Transverse colon (tissue), 4 donors: Measurements from ENCODE around the gene CAPN12. TPM values are rescaled to one million over a fixed set of nuclear protein-coding genes. Genes with fewer than 3 reads are reported as not detected.

Source experiments
- DNase-seq: peaks from one replicate; pipeline ENCODE4 v3.0.0-alpha.2; 2019
- H3K27ac ChIP-seq, 4 donors: fragments of 200-600 bp; sonication (generic); 2 replicates each; pipeline ENCODE4 v1.5.1; 2016 to 2018; ENCODE audit warnings: inconsistent platforms in 4 of 4
- H3K27me3 ChIP-seq: fragments of 200-600 bp; sonication (generic); 2 replicates; pipeline ENCODE4 v1.5.1; 2017; ENCODE audit warnings: inconsistent platforms
- H3K36me3 ChIP-seq, 4 donors: fragments of 200-600 bp; sonication (generic); 2 replicates each; pipeline ENCODE4 v1.5.1; 2017 to 2019; ENCODE audit warnings: inconsistent platforms in 4 of 4
- H3K4me1 ChIP-seq, 4 donors: fragments of 200-600 bp; sonication (generic); 2 replicates each; pipeline ENCODE4 v1.5.1; 2017 to 2020; ENCODE audit warnings: inconsistent platforms in 4 of 4
- H3K4me3 ChIP-seq, 4 donors: fragments of 200-600 bp; sonication (generic); 1 replicate in 1 of 4; 2 replicates in 3 of 4; pipeline versions ENCODE4 v1.5.1 to v1.6.1; 2017 to 2019; ENCODE audit warnings: inconsistent platforms in 4 of 4
- H3K9me3 ChIP-seq, 2 donors: fragments of 200-600 bp; sonication (generic); 2 replicates each; pipeline ENCODE4 v1.5.1; 2017 to 2019; ENCODE audit warnings: inconsistent platforms in 2 of 2
- CTCF ChIP-seq, 5 experiments: fragments of 200-600 bp in 3 of 5; fragments of 450-650 bp in 2 of 5; sonication (generic) in 3 of 5; IDR thresholded peaks; 1 replicate in 2 of 5; 2 replicates in 3 of 5; pipeline ENCODE4 v1.5.1; 2016 to 2017; ENCODE audit warnings: antibody characterized with exemption in 5 of 5, inconsistent platforms in 3 of 5, mild to moderate bottlenecking in 2 of 5, moderate library complexity in 1 of 5
- EP300 ChIP-seq: sonication (generic); formaldehyde crosslinking; IDR thresholded peaks from one replicate; pipeline ENCODE4 v1.6.1; 2017; ENCODE audit warnings: antibody characterized with exemption, low read depth
- POLR2A ChIP-seq: fragments of 450-650 bp; IDR thresholded peaks from one replicate; pipeline ENCODE4 v1.6.1; 2016; ENCODE audit warnings: antibody characterized with exemption, mild to moderate bottlenecking, moderate library complexity
- POLR2AphosphoS5 ChIP-seq, 3 donors: sonication (generic); formaldehyde crosslinking; IDR thresholded peaks; one replicate each; pipeline ENCODE4 v1.6.1; 2016; ENCODE audit warnings: antibody characterized with exemption in 3 of 3
- WGBS, 2 donors: methylation state at CpG; one replicate each; pipeline ENCODE4 v1.1.5; 2018; ENCODE audit warnings: low coverage in 1 of 2; 5-methylcytosine and 5-hydroxymethylcytosine counted together
- in situ Hi-C, 4 donors: fragments of 200-750 bp; cut with MboI; loops; one replicate each; pipeline versions ENCODE4 v1.15.0 to v1.15.1; 2017; ENCODE audit warnings: low sequenced_read_pairs in 3 of 4, low pct_ligation_motif_present in 1 of 4, low pct_unique_long_range_greater_than_20kb in 1 of 4
- intact Hi-C: fragments of 100-400 bp; cut with DNase I; formaldehyde crosslinking; loops from one replicate; pipeline ENCODE4 v1.15.1; 2023; ENCODE audit warnings: low total_unique reads
- total RNA-seq, 4 donors: library from RNA; depleted of rRNA; stranded (reverse); fragments of >200 nt; gene quantifications; one replicate each; pipeline ENCODE4 v1.1.0, GENCODE V29; 2016

CAPN12 gene
- total RNA-seq, 4 donors from 2014 or later, result 2.6 to 44.8 (median 14.4) TPM; not detected in 1

GRCh38 chr19:38734426-38735256, 9.6 kb downstream of the CAPN12 start:
- intact Hi-C loops (no loop called here), in situ Hi-C loops (no loop called here)
- 0 to 16% methylated on average over 1 to 6 of the region's 13 CpGs for WGBS, 2 donors
- Histone ChIP-seq H3K4me3 (peak overlapping the region in 2 of 4 donors; percentile 19 to 20), H3K9me3 (no peaks in the 10 kb centered on the region), H3K36me3 (no peaks in the 10 kb centered on the region), H3K27ac (peak overlapping the region; percentile 82 to 89 (median 85)), H3K4me1 (peaks cover 4 to 57% (median 44%) of the 10 kb centered on the region in 4 donors), H3K27me3 (no peaks in the 10 kb centered on the region)
- DNase-seq, result peak; percentile 56
- TF ChIP-seq POLR2A (peak; percentile 33), CTCF (IDR thresholded peaks at IDR 0.05) (no peak)

- no peaks in the 10 kb centered on the region for H3K9me3 ChIP-seq
- no peaks in the 10 kb centered on the region for H3K27me3 ChIP-seq
- no peaks in the 10 kb centered on the region for H3K36me3 ChIP-seq
- H3K4me3 ChIP-seq, result no peak overlapping the region
- DNase-seq, result no peak
- intact Hi-C loops, result no loop called here
- H3K4me1 ChIP-seq, result peaks cover 4 to 63% (median 47%) of the 10 kb centered on the region in 4 donors
- in situ Hi-C loops, result no loop called here
- TF ChIP-seq POLR2AphosphoS5 (IDR thresholded peaks at IDR 0.05), result no peak
- no peak for TF ChIP-seq CTCF (IDR thresholded peaks at IDR 0.05)
- WGBS, 2 donors, result 32% methylated on average over 4 of the region's 4 CpGs; no CpG with 5 or more reads in 1 of the 2 donors
- H3K27ac ChIP-seq, result peak overlapping the region; percentile 82 to 89 (median 85)
Observed at GRCh38 chr19:38734176-38734425, 10.2 kb downstream of the CAPN12 start.

- peaks cover 4 to 64% (median 48%) of the 10 kb centered on the region in 4 donors for H3K4me1 ChIP-seq
Observed at GRCh38 chr19:38733493-38734175, 10.6 kb downstream of the CAPN12 start.

GRCh38 chr19:38733241-38733492, 11.1 kb downstream of the CAPN12 start:
- no peak for TF ChIP-seq POLR2A
- TF ChIP-seq EP300, result no peak
- no peak for TF ChIP-seq CTCF (IDR thresholded peaks at IDR 0.05)
- TF ChIP-seq POLR2AphosphoS5 (IDR thresholded peaks at IDR 0.05), result no peak
- intact Hi-C loops (no loop called here), in situ Hi-C loops (no loop called here)
- 93% methylated on average over 1 of the region's 1 CpG; no CpG with 5 or more reads in 1 of the 2 donors for WGBS, 2 donors
- no peaks in the 10 kb centered on the region for H3K36me3 ChIP-seq
- no peaks in the 10 kb centered on the region for H3K27me3 ChIP-seq
- H3K9me3 ChIP-seq, result no peaks in the 10 kb centered on the region
- peaks cover 4 to 64% (median 48%) of the 10 kb centered on the region in 4 donors for H3K4me1 ChIP-seq
- no peak for DNase-seq
- peak overlapping the region; percentile 82 to 89 (median 85) for H3K27ac ChIP-seq
- no peak overlapping the region for H3K4me3 ChIP-seq

More at GRCh38 chr19:38733493-38734175, 10.6 kb downstream of the CAPN12 start:
- H3K4me3 ChIP-seq, result no peak overlapping the region
- H3K27me3 ChIP-seq, result no peaks in the 10 kb centered on the region
- intact Hi-C loops (no loop called here), in situ Hi-C loops (no loop called here)
- peak overlapping the region; percentile 82 to 89 (median 85) for H3K27ac ChIP-seq
- no peak for TF ChIP-seq POLR2A
- peak in 1 of 3 donors; percentile 3 for TF ChIP-seq POLR2AphosphoS5 (IDR thresholded peaks at IDR 0.05)
- H3K9me3 ChIP-seq, result no peaks in the 10 kb centered on the region
- no peak for DNase-seq
- 66% methylated on average over 6 of the region's 6 CpGs; no CpG with 5 or more reads in 1 of the 2 donors for WGBS, 2 donors
- H3K36me3 ChIP-seq, result no peaks in the 10 kb centered on the region
